Measurements from ENCODE around the gene IL3RA. TPM values are rescaled to one million over a fixed set of nuclear protein-coding genes. Genes with fewer than 3 reads are reported as not detected.

The IL3RA gene
- total and polyA plus RNA-seq, 7 donors = 1.5 to 8.3 (median 4.6) TPM

DNA sequence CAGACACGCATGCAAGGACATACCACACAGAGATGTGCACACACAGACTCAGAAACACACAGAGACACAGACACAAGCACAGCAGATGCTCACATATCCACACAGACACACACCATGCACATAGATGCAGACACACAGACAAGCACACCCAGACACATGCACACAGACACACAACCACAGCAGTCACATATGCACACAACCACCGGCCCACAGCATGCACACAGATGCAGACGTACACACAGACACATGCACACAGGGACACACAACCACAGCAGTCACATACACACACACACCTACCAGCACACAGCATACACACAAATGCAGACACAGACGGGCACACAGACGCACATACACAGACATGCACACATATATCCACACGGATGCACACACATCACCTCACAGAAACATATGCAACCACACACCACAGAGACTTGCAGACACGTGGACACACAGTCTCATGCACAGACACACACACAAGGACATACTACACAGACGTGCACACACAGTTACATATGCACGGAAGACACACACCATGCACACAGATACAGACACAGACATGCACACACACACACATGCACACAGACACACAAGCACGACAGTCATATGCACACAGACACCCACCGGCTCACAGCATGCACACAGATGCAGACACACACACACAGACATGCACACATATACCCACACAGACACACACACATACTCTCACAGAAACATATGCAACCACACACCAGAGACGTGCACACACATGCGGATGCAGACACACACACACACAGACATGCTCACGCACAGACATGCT lies 80.6 kb downstream of the IL3RA start:
- 70 to 86% (median 74%) methylated on average over 14 of the region's 14 CpGs for WGBS, 3 donors
- DNase-seq = no peak
- Histone ChIP-seq H3K36me3 (ENCODE audit: insufficient read depth in 1 of 2, low read depth in 1 of 2) (peaks cover 0 to 32% of the 10 kb centered on the region in 2 donors), H3K9me3 (peaks cover 12% of the 10 kb centered on the region), H3K27ac (no peak overlapping the region), H3K4me1 (no peaks in the 10 kb centered on the region), H3K4me3 (no peak overlapping the region), H3K27me3 (ENCODE audit: insufficient read depth in 3 of 3, low read length in 2 of 3) (no peaks in the 10 kb centered on the region)
- no peak for ATAC-seq
- TF ChIP-seq CTCF (IDR thresholded peaks at IDR 0.05) = no peak
- intact Hi-C loops (cut with DNase I) = no loop called here

DNA sequence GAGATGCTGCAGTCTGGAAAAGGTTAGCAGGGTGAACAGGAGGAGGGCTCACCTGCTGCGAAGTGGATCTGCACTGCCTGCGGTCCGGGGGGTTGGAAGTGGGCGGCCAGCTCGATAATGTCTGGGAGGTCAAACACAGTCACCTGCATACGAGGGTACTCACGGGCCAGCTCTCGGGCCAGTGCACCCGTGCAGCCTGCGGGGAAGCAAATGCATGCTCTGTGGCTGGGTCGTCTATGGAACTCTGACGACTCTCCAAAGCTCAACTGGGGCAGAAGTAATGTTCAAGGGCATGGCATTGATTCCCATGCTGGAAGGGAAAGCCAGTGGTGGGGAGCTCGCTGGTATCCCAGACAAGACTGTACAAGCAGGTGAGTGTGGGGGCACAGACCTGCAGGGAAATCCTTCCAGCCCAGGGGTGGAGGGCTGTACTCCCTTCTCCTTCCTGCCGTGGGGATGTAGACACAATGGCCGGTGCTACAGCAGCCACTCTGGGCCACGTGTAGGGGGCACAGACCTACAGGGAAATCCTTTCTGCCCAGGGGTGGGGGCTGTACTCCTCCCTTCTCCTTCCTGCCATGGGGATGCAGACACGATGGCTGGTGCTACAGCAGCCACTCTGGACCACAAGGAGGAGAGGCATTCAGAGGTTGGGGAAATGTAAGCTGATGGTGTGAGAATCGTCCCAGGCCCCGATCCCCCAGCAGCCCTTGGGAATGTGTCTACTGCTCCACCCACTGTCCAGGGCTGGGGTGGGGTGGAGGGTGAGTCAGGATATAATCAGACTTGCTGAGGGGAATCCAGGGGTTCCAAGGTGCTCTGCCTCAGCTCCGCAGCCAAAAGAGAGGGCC lies 81.6 kb downstream of the IL3RA start:
- Histone ChIP-seq H3K27me3 (ENCODE audit: insufficient read depth in 3 of 3, low read length in 2 of 3) (no peaks in the 10 kb centered on the region), H3K4me1 (no peaks in the 10 kb centered on the region), H3K9me3 (peaks cover 12% of the 10 kb centered on the region), H3K27ac (no peak overlapping the region), H3K36me3 (ENCODE audit: insufficient read depth in 1 of 2, low read depth in 1 of 2) (peaks cover 0 to 25% of the 10 kb centered on the region in 2 donors), H3K4me3 (no peak overlapping the region)
- TF ChIP-seq CTCF (IDR thresholded peaks at IDR 0.05) = no peak
- intact Hi-C loops (cut with DNase I) = no loop called here
- DNase-seq (no peak), ATAC-seq (no peak)
- 93 to 94% (median 93%) methylated on average over 19 to 20 of the region's 20 CpGs for WGBS, 3 donors

DNA sequence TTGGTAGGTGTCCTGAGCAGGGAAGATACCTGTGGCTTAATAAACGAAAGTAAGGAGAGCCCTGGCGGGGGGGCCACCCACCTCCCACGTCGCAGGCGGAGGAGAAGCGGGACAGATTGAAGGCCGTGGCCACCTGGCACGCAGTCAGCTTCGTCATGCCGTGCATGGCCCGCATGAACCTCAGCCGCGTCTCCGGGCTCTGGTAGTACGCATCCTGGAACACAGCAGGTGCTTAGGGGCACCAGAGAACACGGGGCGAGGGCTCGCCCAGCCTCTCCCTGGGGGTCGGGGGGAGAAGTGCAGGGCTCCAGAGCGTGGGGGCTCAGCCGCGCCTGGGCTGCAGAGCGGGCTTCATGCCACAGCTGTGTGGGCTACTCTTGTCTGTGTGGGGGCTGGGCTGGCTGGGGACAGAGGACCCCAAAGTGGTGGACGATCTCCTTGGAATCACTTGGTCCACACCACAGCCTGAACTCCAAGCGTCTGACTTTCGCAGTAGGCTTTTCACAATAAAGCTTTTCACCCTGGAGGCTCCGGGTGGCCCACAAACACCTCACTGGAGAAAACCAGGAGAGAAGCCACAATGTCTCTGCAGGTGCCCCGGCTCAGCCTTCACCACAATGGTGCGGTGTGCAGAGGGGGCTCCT lies 82.4 kb downstream of the IL3RA start:
- H3K27ac ChIP-seq = no peak overlapping the region
- no peak for DNase-seq
- no peaks in the 10 kb centered on the region for H3K4me1 ChIP-seq
- H3K9me3 ChIP-seq = peaks cover 12% of the 10 kb centered on the region
- 89 to 93% (median 90%) methylated on average over 29 of the region's 29 CpGs for WGBS, 3 donors
- peak in 3 of 4 donors; percentile 20 to 29 (median 22) for ATAC-seq
- TF ChIP-seq CTCF (IDR thresholded peaks at IDR 0.05) = no peak
- intact Hi-C loops (cut with DNase I) = no loop called here
- no peak overlapping the region for H3K4me3 ChIP-seq
- peaks cover 0 to 17% of the 10 kb centered on the region in 2 donors for H3K36me3 ChIP-seq (ENCODE audit: insufficient read depth in 1 of 2, low read depth in 1 of 2)
- no peaks in the 10 kb centered on the region for H3K27me3 ChIP-seq (ENCODE audit: insufficient read depth in 3 of 3, low read length in 2 of 3)

DNA sequence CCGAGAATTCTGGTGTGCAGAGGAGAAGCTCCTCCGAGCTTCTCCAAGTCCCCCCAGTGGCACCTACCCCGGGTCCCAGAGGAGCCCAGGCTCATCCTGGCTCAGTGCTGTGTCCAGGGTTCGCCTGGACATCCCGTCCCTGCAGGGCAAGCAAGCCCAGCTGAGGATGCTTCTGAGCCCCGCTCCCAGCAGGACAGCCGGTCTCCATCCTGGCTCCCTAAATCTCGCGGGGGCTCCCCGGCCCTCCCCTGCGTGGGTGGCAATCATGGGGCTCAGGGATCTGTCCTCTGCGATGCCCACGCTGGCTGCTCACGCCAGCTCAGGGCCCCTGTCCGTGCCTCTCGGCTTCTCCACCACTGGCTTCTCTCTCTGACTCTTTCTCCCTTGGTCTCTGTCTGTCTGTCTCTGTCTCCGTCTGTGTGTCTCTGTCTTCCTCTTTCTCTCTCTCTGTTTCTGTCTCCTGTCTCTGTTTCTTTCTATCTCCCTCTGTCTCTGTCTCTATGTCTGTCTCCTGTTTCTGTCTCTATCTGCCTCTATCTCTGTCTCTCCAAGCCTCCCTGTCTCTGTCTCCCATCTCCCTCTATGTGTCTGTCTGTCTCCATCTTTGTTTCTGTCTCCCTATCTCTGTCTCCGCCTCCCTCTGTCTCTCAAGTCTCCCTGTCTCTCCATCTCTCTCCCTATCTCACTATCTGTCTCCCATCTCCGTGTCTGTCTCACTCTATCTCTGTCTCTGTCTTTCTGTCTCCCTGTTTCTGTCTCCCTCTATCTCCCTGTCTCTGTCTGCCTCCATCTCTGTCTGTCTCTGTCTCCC lies 83.2 kb downstream of the IL3RA start:
- H3K9me3 ChIP-seq = peaks cover 12% of the 10 kb centered on the region
- no peaks in the 10 kb centered on the region for H3K4me1 ChIP-seq
- DNase-seq (no peak), ATAC-seq (peak in 3 of 4 donors; percentile 12 to 16 (median 15))
- H3K36me3 ChIP-seq (ENCODE audit: insufficient read depth in 1 of 2, low read depth in 1 of 2) = peaks cover 0 to 10% of the 10 kb centered on the region in 2 donors
- no peak overlapping the region for H3K4me3 ChIP-seq
- no peak for TF ChIP-seq CTCF (IDR thresholded peaks at IDR 0.05)
- H3K27ac ChIP-seq = no peak overlapping the region
- WGBS, 3 donors = 85 to 91% (median 87%) methylated on average over 17 to 19 of the region's 19 CpGs
- intact Hi-C loops (cut with DNase I) = no loop called here
- no peaks in the 10 kb centered on the region for H3K27me3 ChIP-seq (ENCODE audit: insufficient read depth in 3 of 3, low read length in 2 of 3)

All from psoas muscle (tissue), 8 donors.